ENCODE data around the gene UGT1A10. TPM values are rescaled to one million over a fixed set of nuclear protein-coding genes. Genes with fewer than 3 reads are reported as not detected.
A peak's percentile ranks its signal among the peaks of the same experiment; 100 is the strongest.

The UGT1A10 gene
- total and polyA plus RNA-seq, 2 of the 13 experiments (the other 11 are each of a cell fraction or from before 2014, with no cell fraction given) = not detected

- TF ChIP-seq, protein P1, sequence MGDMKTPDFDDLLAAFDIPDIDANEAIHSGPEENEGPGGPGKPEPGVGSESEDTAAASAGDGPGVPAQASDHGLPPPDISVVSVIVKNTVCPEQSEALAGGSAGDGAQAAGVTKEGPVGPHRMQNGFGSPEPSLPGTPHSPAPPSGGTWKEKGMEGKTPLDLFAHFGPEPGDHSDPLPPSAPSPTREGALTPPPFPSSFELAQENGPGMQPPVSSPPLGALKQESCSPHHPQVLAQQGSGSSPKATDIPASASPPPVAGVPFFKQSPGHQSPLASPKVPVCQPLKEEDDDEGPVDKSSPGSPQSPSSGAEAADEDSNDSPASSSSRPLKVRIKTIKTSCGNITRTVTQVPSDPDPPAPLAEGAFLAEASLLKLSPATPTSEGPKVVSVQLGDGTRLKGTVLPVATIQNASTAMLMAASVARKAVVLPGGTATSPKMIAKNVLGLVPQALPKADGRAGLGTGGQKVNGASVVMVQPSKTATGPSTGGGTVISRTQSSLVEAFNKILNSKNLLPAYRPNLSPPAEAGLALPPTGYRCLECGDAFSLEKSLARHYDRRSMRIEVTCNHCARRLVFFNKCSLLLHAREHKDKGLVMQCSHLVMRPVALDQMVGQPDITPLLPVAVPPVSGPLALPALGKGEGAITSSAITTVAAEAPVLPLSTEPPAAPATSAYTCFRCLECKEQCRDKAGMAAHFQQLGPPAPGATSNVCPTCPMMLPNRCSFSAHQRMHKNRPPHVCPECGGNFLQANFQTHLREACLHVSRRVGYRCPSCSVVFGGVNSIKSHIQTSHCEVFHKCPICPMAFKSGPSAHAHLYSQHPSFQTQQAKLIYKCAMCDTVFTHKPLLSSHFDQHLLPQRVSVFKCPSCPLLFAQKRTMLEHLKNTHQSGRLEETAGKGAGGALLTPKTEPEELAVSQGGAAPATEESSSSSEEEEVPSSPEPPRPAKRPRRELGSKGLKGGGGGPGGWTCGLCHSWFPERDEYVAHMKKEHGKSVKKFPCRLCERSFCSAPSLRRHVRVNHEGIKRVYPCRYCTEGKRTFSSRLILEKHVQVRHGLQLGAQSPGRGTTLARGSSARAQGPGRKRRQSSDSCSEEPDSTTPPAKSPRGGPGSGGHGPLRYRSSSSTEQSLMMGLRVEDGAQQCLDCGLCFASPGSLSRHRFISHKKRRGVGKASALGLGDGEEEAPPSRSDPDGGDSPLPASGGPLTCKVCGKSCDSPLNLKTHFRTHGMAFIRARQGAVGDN (CRISPR knock-in tag; IDR thresholded peaks at IDR 0.05) = no peak
- TF ChIP-seq TOPORS (CRISPR knock-in tag; IDR thresholded peaks at IDR 0.05) (no peak), CREB1 (IDR thresholded peaks at IDR 0.05) (no peak), CREB1 (CRISPR knock-in tag; IDR thresholded peaks at IDR 0.05) (no peak), IKZF1 (IDR thresholded peaks at IDR 0.05) (no peak)
Measured at GRCh38 chr2:233816771-233817170, 180.5 kb downstream of the UGT1A10 start (continued).

GRCh38 chr2:233817361-233817911 is 181.2 kb downstream of the UGT1A10 start:
- no peaks in the 10 kb centered on the region for H4K20me1 ChIP-seq (ENCODE audit: insufficient read depth, low read length)
- H3K4me3 ChIP-seq (replicated peaks in 1 of 3; ENCODE audit: insufficient read depth in 1 of 3, low read depth in 2 of 3, low read length in 3 of 3) = no peak overlapping the region
- H3K9ac ChIP-seq (ENCODE audit: insufficient read depth, low read depth, low read length) = no peak overlapping the region
- FAIRE-seq = no peak
- H3K4me2 ChIP-seq (ENCODE audit: low read depth, low read length) = no peak overlapping the region
- intact Hi-C loops (cut with micrococcal nuclease; ENCODE audit: unreplicated experiment) = no loop called here
- H2AFZ ChIP-seq (ENCODE audit: low read length) = no peak overlapping the region
- no peaks in the 10 kb centered on the region for H3K79me2 ChIP-seq (ENCODE audit: insufficient read depth, low read length)
- ChIA-PET CTCF (ENCODE audit: low intra/inter-chr PET ratio, low total read pairs) (no interaction called here), POLR2A (no interaction called here)
- no peaks in the 10 kb centered on the region for H3K9me3 ChIP-seq (ENCODE audit: low read length)
- no peak for TF ChIP-seq ZNF691 (CRISPR knock-in tag; IDR thresholded peaks at IDR 0.05; ENCODE audit: borderline replicate concordance, low read depth)
- no peak for TF ChIP-seq NFE2 (CRISPR knock-in tag; IDR thresholded peaks at IDR 0.05)
- TF ChIP-seq TBX2 (CRISPR knock-in tag; IDR thresholded peaks at IDR 0.05; ENCODE audit: borderline replicate concordance) = no peak
- no peak for TF ChIP-seq DRAP1 (CRISPR knock-in tag; IDR thresholded peaks at IDR 0.05)
- TF ChIP-seq, protein P2, sequence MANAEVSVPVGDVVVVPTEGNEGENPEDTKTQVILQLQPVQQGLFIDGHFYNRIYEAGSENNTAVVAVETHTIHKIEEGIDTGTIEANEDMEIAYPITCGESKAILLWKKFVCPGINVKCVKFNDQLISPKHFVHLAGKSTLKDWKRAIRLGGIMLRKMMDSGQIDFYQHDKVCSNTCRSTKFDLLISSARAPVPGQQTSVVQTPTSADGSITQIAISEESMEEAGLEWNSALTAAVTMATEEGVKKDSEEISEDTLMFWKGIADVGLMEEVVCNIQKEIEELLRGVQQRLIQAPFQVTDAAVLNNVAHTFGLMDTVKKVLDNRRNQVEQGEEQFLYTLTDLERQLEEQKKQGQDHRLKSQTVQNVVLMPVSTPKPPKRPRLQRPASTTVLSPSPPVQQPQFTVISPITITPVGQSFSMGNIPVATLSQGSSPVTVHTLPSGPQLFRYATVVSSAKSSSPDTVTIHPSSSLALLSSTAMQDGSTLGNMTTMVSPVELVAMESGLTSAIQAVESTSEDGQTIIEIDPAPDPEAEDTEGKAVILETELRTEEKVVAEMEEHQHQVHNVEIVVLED (CRISPR knock-in tag; IDR thresholded peaks at IDR 0.05; ENCODE audit: borderline replicate concordance) = no peak
- TF ChIP-seq ZBTB38 (CRISPR knock-in tag; IDR thresholded peaks at IDR 0.05) = no peak
- TF ChIP-seq HBP1 (CRISPR knock-in tag; IDR thresholded peaks at IDR 0.05; ENCODE audit: low read depth) = no peak
- H3K4me1 ChIP-seq (ENCODE audit: insufficient read depth, low read length) = peaks cover 23% of the 10 kb centered on the region
- DNase-seq (ENCODE audit: low spot score) = no peak
- peaks cover 7 to 36% of the 10 kb centered on the region in 2 experiments; a peak in 4 of 5 replicates for H3K27me3 ChIP-seq (ENCODE audit: control insufficient read depth in 1 of 2, insufficient read depth in 2 of 2, low read length in 2 of 2)
- WGBS (ENCODE audit: low lambda C conversion rate) = 63% methylated on average over 3 of the region's 3 CpGs
- peak; percentile 18 for ATAC-seq
- in situ Hi-C loops (cut with HindIII; ENCODE audit: extremely low pct_ligation_motif_present, low pct_unique_long_range_greater_than_20kb) = no loop called here
- no TSS peak for BruUV-seq (replicated peaks)
- no peak overlapping the region for H3K27ac ChIP-seq (ENCODE audit: extremely low read length, insufficient read depth, low read length)
- H3K36me3 ChIP-seq (replicated peaks in 1 of 2; ENCODE audit: control insufficient read depth in 1 of 2, insufficient read depth in 2 of 2, low read length in 2 of 2) = no peaks in the 10 kb centered on the region
